Measurements from ENCODE around the gene DHRSX.

DNA sequence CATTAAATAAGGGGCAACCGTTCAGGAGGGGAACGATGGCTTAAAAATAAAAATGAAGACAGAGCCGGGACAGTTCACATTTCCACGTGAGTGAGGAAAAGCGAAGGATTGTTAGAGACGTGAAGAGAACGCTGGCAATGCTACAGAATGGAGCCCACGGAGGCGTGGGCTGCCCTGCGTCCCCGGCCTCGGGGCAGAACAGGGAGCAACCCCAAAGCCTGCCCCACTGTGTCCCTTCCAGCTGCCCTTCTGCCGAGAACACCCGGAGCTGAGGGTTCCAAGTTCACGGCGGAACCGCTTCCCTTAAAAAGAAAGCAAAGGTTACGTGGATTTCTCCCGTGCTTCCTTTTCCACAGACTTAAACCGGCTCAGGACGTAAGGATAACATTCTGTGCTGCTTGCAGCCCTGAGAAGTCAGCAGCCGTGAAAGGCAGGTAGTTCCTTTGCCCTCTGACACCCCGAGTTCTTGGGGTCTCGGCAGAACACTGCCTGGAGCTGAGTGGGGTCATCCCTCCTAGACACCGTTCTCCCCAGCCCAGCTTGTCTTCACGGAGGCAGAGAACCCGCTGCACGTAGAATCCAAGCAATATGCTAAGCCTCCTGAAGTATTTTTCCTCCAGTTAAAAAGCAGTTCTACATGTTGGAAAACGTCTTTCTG, 14.2 kb downstream of the DHRSX start:
- TF ChIP-seq, protein P1, sequence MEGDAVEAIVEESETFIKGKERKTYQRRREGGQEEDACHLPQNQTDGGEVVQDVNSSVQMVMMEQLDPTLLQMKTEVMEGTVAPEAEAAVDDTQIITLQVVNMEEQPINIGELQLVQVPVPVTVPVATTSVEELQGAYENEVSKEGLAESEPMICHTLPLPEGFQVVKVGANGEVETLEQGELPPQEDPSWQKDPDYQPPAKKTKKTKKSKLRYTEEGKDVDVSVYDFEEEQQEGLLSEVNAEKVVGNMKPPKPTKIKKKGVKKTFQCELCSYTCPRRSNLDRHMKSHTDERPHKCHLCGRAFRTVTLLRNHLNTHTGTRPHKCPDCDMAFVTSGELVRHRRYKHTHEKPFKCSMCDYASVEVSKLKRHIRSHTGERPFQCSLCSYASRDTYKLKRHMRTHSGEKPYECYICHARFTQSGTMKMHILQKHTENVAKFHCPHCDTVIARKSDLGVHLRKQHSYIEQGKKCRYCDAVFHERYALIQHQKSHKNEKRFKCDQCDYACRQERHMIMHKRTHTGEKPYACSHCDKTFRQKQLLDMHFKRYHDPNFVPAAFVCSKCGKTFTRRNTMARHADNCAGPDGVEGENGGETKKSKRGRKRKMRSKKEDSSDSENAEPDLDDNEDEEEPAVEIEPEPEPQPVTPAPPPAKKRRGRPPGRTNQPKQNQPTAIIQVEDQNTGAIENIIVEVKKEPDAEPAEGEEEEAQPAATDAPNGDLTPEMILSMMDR (IDR thresholded peaks at IDR 0.05 in 2 of 3, conservative IDR thresholded peaks at IDR 0.05 in 1 of 3; ENCODE audit: control insufficient read depth in 2 of 3, extremely low read depth in 1 of 3, insufficient read depth in 1 of 3, low read depth in 3 of 3, low read length in 3 of 3), result no peak
- TF ChIP-seq ZNF384 (IDR thresholded peaks at IDR 0.05; ENCODE audit: borderline replicate concordance, low read depth, low read length) (no peak), CREB1 (IDR thresholded peaks at IDR 0.05; ENCODE audit: low read depth) (no peak), PML (IDR thresholded peaks at IDR 0.05; ENCODE audit: low read length) (no peak), RFX5 (IDR thresholded peaks at IDR 0.05; ENCODE audit: low read depth, low read length) (no peak)
